Endometrium (tissue), 2 donors: ENCODE data around the gene TRAM2.
"Not testable (repeated sequence)": the region's sequence is repeated elsewhere in the genome, so short reads cannot be mapped to it uniquely, and the experiment has no call there.

ENCODE experiments used
- FAIRE-seq: peaks from 2 replicates; lab custom pipeline; 2012; peaks lifted over from hg19 to GRCh38; lab: Jason Lieb, UNC
- donor health status: control.
- donor health status: control.

Gene TRAM2

GRCh38 chr6:52483671-52484003 is 93.2 kb downstream of the TRAM2 start:
- no peak for FAIRE-seq

- FAIRE-seq = no peak
Observed at GRCh38 chr6:52482903-52483670, 93.8 kb downstream of the TRAM2 start.

- FAIRE-seq = no peak
Observed at GRCh38 chr6:52475307-52475706, 101.6 kb downstream of the TRAM2 start.

- no peak for FAIRE-seq
Observed at GRCh38 chr6:52474173-52474572, 102.7 kb downstream of the TRAM2 start.

GRCh38 chr6:52461194-52461593 is 115.7 kb downstream of the TRAM2 start:
- not testable (repeated sequence) for FAIRE-seq

- FAIRE-seq = no peak
Observed at GRCh38 chr6:52457096-52457495, 119.8 kb downstream of the TRAM2 start.

GRCh38 chr6:52454556-52454955 is 122.3 kb downstream of the TRAM2 start:
- no peak for FAIRE-seq
